ENCODE results near the gene ATP5F1D. TPM values are rescaled to one million over a fixed set of nuclear protein-coding genes. Genes with fewer than 3 reads are reported as not detected.

The ATP5F1D gene
- total RNA-seq, 1 experiment from 2014 or later: 179 TPM

DNA sequence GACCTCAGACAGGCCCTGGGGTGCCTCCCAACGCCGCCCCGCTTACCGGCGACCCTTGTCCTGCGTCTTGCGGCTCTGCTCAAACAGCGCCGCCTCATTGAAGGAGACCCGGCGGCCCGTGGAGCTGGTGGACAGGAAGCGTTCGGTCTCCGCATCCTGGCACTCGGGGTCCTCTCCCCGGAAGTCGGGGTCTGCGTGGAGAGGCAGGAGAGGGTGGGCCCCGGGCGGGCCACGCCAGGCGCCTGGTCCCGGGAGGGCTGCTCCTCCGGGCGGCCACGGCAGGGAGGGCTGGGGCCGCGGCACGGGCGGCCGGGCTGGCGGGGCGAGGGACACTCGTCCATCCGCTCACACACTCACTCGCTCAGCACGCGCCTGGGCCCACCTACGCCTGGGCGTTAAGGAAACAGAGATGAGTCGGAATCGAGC is 6.6 kb upstream of the ATP5F1D start:
- Histone ChIP-seq H3K4me2 (ENCODE audit: insufficient read depth, insufficient read length, low read length) (no peak overlapping the region), H3K79me1 (ENCODE audit: insufficient read depth, low read depth, low read length, poor library complexity, severe bottlenecking) (no peaks in the 10 kb centered on the region), H4K91ac (ENCODE audit: insufficient read length, low read depth, low read length) (no peak overlapping the region), H3K27ac (ENCODE audit: insufficient read length, low read depth, low read length) (no peak overlapping the region), H2BK120ac (ENCODE audit: low read depth, low read length, poor library complexity, severe bottlenecking) (no peak overlapping the region), H3K27me3 (ENCODE audit: insufficient read depth, low read length) (no peaks in the 10 kb centered on the region), H2BK12ac (ENCODE audit: insufficient read length, low read depth, low read length) (no peak overlapping the region), H4K20me1 (ENCODE audit: control insufficient read depth, insufficient read depth, insufficient read length) (no peaks in the 10 kb centered on the region), H4K8ac (replicated peaks; ENCODE audit: insufficient read length, low read depth, low read length) (no peak overlapping the region), H4K5ac (ENCODE audit: insufficient read length, low read depth, low read length) (no peak overlapping the region), H2BK20ac (ENCODE audit: low read depth, low read length, poor library complexity, severe bottlenecking) (no peak overlapping the region), H3K23me2 (ENCODE audit: insufficient read length, low read depth, low read length, poor library complexity, severe bottlenecking) (peaks cover 10% of the 10 kb centered on the region), H3T11ph (ENCODE audit: low read length) (no peak overlapping the region), H3K4ac (ENCODE audit: low read depth, low read length) (no peak overlapping the region), H3K79me2 (ENCODE audit: insufficient read depth, low read length) (no peaks in the 10 kb centered on the region), H2AK5ac (ENCODE audit: insufficient read length, low read length) (no peak overlapping the region), H3K9ac (ENCODE audit: extremely low read depth, insufficient read length, low read length) (no peak overlapping the region), H2AFZ (ENCODE audit: low read length) (no peak overlapping the region), H3K14ac (ENCODE audit: insufficient read depth, low read length) (no peak overlapping the region), H3K56ac (ENCODE audit: insufficient read length, low read depth, low read length) (no peak overlapping the region), H3K23ac (ENCODE audit: insufficient read length, low read depth, low read length) (no peak overlapping the region), H2BK15ac (ENCODE audit: low read depth, low read length) (no peak overlapping the region), H3K18ac (ENCODE audit: insufficient read length, low read depth, low read length) (no peak overlapping the region), H2BK5ac (ENCODE audit: insufficient read length, low read length) (no peak overlapping the region), H3K4me1 (ENCODE audit: insufficient read depth, low read length) (no peaks in the 10 kb centered on the region), H3K9me3 (ENCODE audit: control insufficient read depth, low read depth, low read length) (no peaks in the 10 kb centered on the region)
- WGBS (ENCODE audit: extremely low coverage, insufficient read length, low lambda C conversion rate): no CpG with 5 or more reads among the region's 43 CpGs
- peaks cover 1% of the 10 kb centered on the region; the same call in 1 of the 2 replicates for H3K27me3 Mint-ChIP-seq (ENCODE audit: low read depth)
- peaks cover 10 to 14% of the 10 kb centered on the region in 2 experiments for H3K4me1 Mint-ChIP-seq
- no peaks in the 10 kb centered on the region for H3K9me3 Mint-ChIP-seq
- peaks cover 0 to 30% (median 19%) of the 10 kb centered on the region in 3 experiments; a peak in 5 of 7 replicates for H3K36me3 Mint-ChIP-seq (ENCODE audit: insufficient read depth in 1 of 3, low read depth in 3 of 3)
- TF ChIP-seq, protein P1, sequence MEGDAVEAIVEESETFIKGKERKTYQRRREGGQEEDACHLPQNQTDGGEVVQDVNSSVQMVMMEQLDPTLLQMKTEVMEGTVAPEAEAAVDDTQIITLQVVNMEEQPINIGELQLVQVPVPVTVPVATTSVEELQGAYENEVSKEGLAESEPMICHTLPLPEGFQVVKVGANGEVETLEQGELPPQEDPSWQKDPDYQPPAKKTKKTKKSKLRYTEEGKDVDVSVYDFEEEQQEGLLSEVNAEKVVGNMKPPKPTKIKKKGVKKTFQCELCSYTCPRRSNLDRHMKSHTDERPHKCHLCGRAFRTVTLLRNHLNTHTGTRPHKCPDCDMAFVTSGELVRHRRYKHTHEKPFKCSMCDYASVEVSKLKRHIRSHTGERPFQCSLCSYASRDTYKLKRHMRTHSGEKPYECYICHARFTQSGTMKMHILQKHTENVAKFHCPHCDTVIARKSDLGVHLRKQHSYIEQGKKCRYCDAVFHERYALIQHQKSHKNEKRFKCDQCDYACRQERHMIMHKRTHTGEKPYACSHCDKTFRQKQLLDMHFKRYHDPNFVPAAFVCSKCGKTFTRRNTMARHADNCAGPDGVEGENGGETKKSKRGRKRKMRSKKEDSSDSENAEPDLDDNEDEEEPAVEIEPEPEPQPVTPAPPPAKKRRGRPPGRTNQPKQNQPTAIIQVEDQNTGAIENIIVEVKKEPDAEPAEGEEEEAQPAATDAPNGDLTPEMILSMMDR (conservative IDR thresholded peaks at IDR 0.05): no peak
- no peak overlapping the region; a peak in 1 of 5 replicates for H3K4me3 Mint-ChIP-seq
- no peak overlapping the region for H3K27ac Mint-ChIP-seq
- no peak for DNase-seq

Measured in H9 (cell line).